GM23338 (cell line): ENCODE measurements around the gene ZNF333. TPM values are rescaled to one million over a fixed set of nuclear protein-coding genes. Genes with fewer than 3 reads are reported as not detected.

Experiments used
- ATAC-seq: fragments of 200-7000 bp; cut with Tn5 transposase; 3 replicates; pipeline ENCODE4 v1.9.1; 2020
- DNase-seq: peaks from one replicate; pipeline ENCODE4 v3.0.0-alpha.2; 2015; ENCODE audit warnings: low spot score
- H2AFZ ChIP-seq: fragments of 200-600 bp; sonication (generic); 2 replicates; pipeline ENCODE4 v1.8.0; 2016; ENCODE audit warnings: antibody characterized with exemption, mild to moderate bottlenecking, moderate library complexity
- H3F3A ChIP-seq: fragments of 200-600 bp; sonication (generic); replicated peaks from 2 replicates; pipeline ENCODE4 v1.8.0; 2017; ENCODE audit warnings: antibody characterized with exemption, mixed run types, low read depth
- H3K27ac ChIP-seq: fragments of 200-600 bp; sonication (generic); 2 replicates; pipeline ENCODE4 v1.6.1; 2016; ENCODE audit warnings: low read depth
- H3K27me3 ChIP-seq: fragments of 200-600 bp; sonication (generic); 2 replicates; pipeline ENCODE4 v1.8.0; 2016; ENCODE audit warnings: mild to moderate bottlenecking, mixed run types, moderate library complexity; ENCODE audit not compliant: insufficient read depth
- H3K36me3 ChIP-seq: fragments of 200-600 bp; sonication (generic); 2 replicates; pipeline ENCODE4 v1.8.0; 2016; ENCODE audit warnings: mild to moderate bottlenecking; ENCODE audit not compliant: insufficient read depth
- H3K4me1 ChIP-seq: fragments of 200-600 bp; sonication (generic); 2 replicates; pipeline ENCODE4 v1.8.0; 2016; ENCODE audit warnings: mild to moderate bottlenecking, moderate library complexity; ENCODE audit not compliant: insufficient read depth
- H3K4me2 ChIP-seq: fragments of 200-600 bp; sonication (generic); 2 replicates; pipeline ENCODE4 v1.7.1; 2017; ENCODE audit warnings: mixed run types
- H3K4me3 ChIP-seq: fragments of 200-600 bp; sonication (generic); 2 replicates; pipeline ENCODE4 v1.6.1; 2016; ENCODE audit warnings: mixed run types
- H3K79me2 ChIP-seq: fragments of 200-600 bp; sonication (generic); replicated peaks from 2 replicates; pipeline ENCODE4 v1.8.0; 2017; ENCODE audit warnings: mild to moderate bottlenecking; ENCODE audit not compliant: insufficient read depth
- H3K9me2 ChIP-seq: fragments of 200-600 bp; sonication (generic); 2 replicates; pipeline ENCODE4 v1.8.0; 2017; ENCODE audit not compliant: insufficient read depth
- H4K20me1 ChIP-seq: fragments of 200-600 bp; sonication (generic); replicated peaks from 2 replicates; pipeline ENCODE4 v1.8.0; 2017; ENCODE audit warnings: mild to moderate bottlenecking; ENCODE audit not compliant: insufficient read depth
- H3K27ac Mint-ChIP-seq: 2 replicates; pipeline ENCODE4 v1.8.0; 2020; ENCODE audit warnings: inconsistent platforms, mild to moderate bottlenecking, moderate library complexity, mixed read lengths
- H3K27me3 Mint-ChIP-seq: 3 replicates; pipeline ENCODE4 v1.8.0; 2022; ENCODE audit warnings: low read depth, mild to moderate bottlenecking, moderate library complexity, mixed read lengths, inconsistent platforms; ENCODE audit not compliant: insufficient read depth, poor library complexity
- H3K36me3 Mint-ChIP-seq: 3 replicates; pipeline ENCODE4 v1.8.0; 2021; ENCODE audit warnings: low read depth, mild to moderate bottlenecking, inconsistent platforms, moderate library complexity, mixed read lengths
- H3K4me1 Mint-ChIP-seq: 3 replicates; pipeline ENCODE4 v1.8.0; 2020; ENCODE audit warnings: mild to moderate bottlenecking, inconsistent platforms, mixed read lengths
- H3K4me3 Mint-ChIP-seq: 3 replicates; pipeline ENCODE4 v1.8.0; 2021; ENCODE audit warnings: moderate library complexity, mild to moderate bottlenecking, inconsistent platforms, mixed read lengths
- H3K9me3 Mint-ChIP-seq: 3 replicates; pipeline ENCODE4 v1.8.0; 2020; ENCODE audit warnings: moderate library complexity, mild to moderate bottlenecking, inconsistent platforms, mixed read lengths
- CREB1 ChIP-seq: fragments of 250-450 bp; sonication (Bioruptor Pico); IDR thresholded peaks from 2 replicates; pipeline ENCODE4 v1.5.0; 2020; ENCODE audit warnings: low read depth, mild to moderate bottlenecking, moderate library complexity
- EZH2 ChIP-seq: fragments of 200-600 bp; sonication (generic); IDR thresholded peaks from one replicate; pipeline ENCODE4 v1.8.0; 2017; ENCODE audit warnings: antibody characterized with exemption, mild to moderate bottlenecking, low read depth; ENCODE audit not compliant: unreplicated experiment
- EZH2phosphoT487 ChIP-seq: fragments of 200-600 bp; sonication (generic); IDR thresholded peaks from one replicate; pipeline ENCODE4 v1.8.1; 2018; ENCODE audit warnings: antibody characterized with exemption; ENCODE audit not compliant: unreplicated experiment
- JUNB ChIP-seq: IDR thresholded peaks from one replicate; pipeline ENCODE4 v1.6.1; 2016; ENCODE audit warnings: antibody characterized with exemption; ENCODE audit not compliant: unreplicated experiment
- NANOG ChIP-seq: IDR thresholded peaks from 2 replicates; pipeline ENCODE4 v1.6.1; 2016; ENCODE audit warnings: antibody characterized with exemption, borderline replicate concordance
- POLR2AphosphoS5 ChIP-seq: IDR thresholded peaks from 2 replicates; pipeline ENCODE4 v1.6.1; 2016; ENCODE audit warnings: antibody characterized with exemption, low read depth
- STAT1 ChIP-seq: IDR thresholded peaks from one replicate; pipeline ENCODE4 v1.6.1; 2016; ENCODE audit warnings: antibody characterized with exemption; ENCODE audit not compliant: unreplicated experiment
- ZNF114 ChIP-seq: fragments of 250-450 bp; sonication (Bioruptor Pico); IDR thresholded peaks from 2 replicates; pipeline ENCODE4 v1.5.0; 2020; ENCODE audit warnings: mild to moderate bottlenecking, moderate library complexity
- ZNF331 ChIP-seq: fragments of 250-450 bp; sonication (Bioruptor Pico); IDR thresholded peaks from 2 replicates; pipeline ENCODE4 v1.5.0; 2020; ENCODE audit warnings: low read depth, mild to moderate bottlenecking, moderate library complexity
- polyA plus RNA-seq: library from polyadenylated mRNA; unstranded; fragments of >200 nt; fragmentation: Nextera tagmentation; extraction: Ambion mirVana; gene quantifications from 2 replicates; pipeline ENCODE4 v1.2.1, GENCODE V29; 2016
- total RNA-seq: library from RNA; depleted of rRNA; stranded (reverse); fragments of >200 nt; shearing (Covaris generic); gene quantifications from 2 replicates; pipeline ENCODE4 v1.2.3, GENCODE V29; 2014
- TF ChIP-seq, protein P1 (sequence below): fragments of 250-450 bp; sonication (Bioruptor Pico); IDR thresholded peaks from 2 replicates; pipeline ENCODE4 v1.5.0; 2020; ENCODE audit warnings: mild to moderate bottlenecking, moderate library complexity
- TF ChIP-seq, protein P2 (sequence below): IDR thresholded peaks from one replicate; pipeline ENCODE4 v1.6.1; 2018; ENCODE audit warnings: antibody characterized with exemption; ENCODE audit not compliant: unreplicated experiment
- TF ChIP-seq, protein P3 (sequence below): IDR thresholded peaks from 2 replicates; pipeline ENCODE4 v1.6.1; 2016; ENCODE audit warnings: antibody characterized with exemption
- TF ChIP-seq, protein P4 (sequence below), 2 experiments: fragments of 200-600 bp in 1 of 2; sonication (generic) in 1 of 2; conservative IDR thresholded peaks; 2 replicates each; pipeline versions ENCODE4 v1.5.1 to v1.6.1; 2016 to 2017; ENCODE audit warnings: antibody characterized with exemption in 2 of 2, low read depth in 2 of 2, mild to moderate bottlenecking in 2 of 2, moderate library complexity in 1 of 2

Gene ZNF333
- total and polyA plus RNA-seq, 2 experiments from 2014 or later: 7.2 to 21.6 TPM

DNA sequence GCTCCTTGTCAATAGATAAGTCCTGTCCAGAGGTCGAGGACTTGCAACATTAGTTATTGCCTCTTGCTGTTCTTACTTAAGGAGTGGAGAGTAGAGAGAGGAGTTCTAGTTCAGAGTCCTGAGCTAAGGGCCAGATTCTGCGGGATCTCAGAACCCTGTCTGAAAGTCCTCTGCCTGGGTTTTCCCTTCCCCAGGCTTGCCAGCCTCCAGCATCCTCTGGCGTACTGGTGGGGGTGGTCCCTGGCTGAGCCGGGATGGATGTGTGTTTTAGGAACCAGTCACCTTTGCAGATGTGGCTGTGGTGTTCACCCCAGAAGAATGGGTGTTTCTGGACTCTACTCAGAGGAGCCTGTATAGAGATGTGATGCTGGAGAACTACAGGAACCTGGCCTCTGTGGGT, 26.0 kb downstream of the ZNF333 start:
- no peak overlapping the region for H2AFZ ChIP-seq
- TF ChIP-seq JUNB (no peak), EZH2 (no peak), POLR2AphosphoS5 (no peak), NANOG (no peak), ZNF331 (CRISPR knock-in tag) (no peak), ZNF114 (CRISPR knock-in tag) (no peak), STAT1 (no peak), EZH2phosphoT487 (no peak), CREB1 (no peak)
- TF ChIP-seq, protein P1, sequence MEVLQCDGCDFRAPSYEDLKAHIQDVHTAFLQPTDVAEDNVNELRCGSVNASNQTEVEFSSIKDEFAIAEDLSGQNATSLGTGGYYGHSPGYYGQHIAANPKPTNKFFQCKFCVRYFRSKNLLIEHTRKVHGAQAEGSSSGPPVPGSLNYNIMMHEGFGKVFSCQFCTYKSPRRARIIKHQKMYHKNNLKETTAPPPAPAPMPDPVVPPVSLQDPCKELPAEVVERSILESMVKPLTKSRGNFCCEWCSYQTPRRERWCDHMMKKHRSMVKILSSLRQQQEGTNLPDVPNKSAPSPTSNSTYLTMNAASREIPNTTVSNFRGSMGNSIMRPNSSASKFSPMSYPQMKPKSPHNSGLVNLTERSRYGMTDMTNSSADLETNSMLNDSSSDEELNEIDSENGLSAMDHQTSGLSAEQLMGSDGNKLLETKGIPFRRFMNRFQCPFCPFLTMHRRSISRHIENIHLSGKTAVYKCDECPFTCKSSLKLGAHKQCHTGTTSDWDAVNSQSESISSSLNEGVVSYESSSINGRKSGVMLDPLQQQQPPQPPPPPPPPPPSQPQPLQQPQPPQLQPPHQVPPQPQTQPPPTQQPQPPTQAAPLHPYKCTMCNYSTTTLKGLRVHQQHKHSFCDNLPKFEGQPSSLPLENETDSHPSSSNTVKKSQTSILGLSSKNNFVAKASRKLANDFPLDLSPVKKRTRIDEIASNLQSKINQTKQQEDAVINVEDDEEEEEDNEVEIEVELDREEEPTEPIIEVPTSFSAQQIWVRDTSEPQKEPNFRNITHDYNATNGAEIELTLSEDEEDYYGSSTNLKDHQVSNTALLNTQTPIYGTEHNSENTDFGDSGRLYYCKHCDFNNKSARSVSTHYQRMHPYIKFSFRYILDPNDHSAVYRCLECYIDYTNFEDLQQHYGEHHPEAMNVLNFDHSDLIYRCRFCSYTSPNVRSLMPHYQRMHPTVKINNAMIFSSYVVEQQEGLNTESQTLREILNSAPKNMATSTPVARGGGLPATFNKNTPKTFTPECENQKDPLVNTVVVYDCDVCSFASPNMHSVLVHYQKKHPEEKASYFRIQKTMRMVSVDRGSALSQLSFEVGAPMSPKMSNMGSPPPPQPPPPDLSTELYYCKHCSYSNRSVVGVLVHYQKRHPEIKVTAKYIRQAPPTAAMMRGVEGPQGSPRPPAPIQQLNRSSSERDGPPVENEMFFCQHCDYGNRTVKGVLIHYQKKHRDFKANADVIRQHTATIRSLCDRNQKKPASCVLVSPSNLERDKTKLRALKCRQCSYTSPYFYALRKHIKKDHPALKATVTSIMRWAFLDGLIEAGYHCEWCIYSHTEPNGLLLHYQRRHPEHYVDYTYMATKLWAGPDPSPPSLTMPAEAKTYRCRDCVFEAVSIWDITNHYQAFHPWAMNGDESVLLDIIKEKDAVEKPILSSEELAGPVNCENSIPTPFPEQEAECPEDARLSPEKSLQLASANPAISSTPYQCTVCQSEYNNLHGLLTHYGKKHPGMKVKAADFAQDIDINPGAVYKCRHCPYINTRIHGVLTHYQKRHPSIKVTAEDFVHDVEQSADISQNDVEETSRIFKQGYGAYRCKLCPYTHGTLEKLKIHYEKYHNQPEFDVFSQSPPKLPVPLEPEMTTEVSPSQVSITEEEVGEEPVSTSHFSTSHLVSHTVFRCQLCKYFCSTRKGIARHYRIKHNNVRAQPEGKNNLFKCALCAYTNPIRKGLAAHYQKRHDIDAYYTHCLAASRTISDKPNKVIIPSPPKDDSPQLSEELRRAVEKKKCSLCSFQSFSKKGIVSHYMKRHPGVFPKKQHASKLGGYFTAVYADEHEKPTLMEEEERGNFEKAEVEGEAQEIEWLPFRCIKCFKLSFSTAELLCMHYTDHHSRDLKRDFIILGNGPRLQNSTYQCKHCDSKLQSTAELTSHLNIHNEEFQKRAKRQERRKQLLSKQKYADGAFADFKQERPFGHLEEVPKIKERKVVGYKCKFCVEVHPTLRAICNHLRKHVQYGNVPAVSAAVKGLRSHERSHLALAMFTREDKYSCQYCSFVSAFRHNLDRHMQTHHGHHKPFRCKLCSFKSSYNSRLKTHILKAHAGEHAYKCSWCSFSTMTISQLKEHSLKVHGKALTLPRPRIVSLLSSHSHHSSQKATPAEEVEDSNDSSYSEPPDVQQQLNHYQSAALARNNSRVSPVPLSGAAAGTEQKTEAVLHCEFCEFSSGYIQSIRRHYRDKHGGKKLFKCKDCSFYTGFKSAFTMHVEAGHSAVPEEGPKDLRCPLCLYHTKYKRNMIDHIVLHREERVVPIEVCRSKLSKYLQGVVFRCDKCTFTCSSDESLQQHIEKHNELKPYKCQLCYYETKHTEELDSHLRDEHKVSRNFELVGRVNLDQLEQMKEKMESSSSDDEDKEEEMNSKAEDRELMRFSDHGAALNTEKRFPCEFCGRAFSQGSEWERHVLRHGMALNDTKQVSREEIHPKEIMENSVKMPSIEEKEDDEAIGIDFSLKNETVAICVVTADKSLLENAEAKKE (CRISPR knock-in tag): no peak
- TF ChIP-seq, protein P2, sequence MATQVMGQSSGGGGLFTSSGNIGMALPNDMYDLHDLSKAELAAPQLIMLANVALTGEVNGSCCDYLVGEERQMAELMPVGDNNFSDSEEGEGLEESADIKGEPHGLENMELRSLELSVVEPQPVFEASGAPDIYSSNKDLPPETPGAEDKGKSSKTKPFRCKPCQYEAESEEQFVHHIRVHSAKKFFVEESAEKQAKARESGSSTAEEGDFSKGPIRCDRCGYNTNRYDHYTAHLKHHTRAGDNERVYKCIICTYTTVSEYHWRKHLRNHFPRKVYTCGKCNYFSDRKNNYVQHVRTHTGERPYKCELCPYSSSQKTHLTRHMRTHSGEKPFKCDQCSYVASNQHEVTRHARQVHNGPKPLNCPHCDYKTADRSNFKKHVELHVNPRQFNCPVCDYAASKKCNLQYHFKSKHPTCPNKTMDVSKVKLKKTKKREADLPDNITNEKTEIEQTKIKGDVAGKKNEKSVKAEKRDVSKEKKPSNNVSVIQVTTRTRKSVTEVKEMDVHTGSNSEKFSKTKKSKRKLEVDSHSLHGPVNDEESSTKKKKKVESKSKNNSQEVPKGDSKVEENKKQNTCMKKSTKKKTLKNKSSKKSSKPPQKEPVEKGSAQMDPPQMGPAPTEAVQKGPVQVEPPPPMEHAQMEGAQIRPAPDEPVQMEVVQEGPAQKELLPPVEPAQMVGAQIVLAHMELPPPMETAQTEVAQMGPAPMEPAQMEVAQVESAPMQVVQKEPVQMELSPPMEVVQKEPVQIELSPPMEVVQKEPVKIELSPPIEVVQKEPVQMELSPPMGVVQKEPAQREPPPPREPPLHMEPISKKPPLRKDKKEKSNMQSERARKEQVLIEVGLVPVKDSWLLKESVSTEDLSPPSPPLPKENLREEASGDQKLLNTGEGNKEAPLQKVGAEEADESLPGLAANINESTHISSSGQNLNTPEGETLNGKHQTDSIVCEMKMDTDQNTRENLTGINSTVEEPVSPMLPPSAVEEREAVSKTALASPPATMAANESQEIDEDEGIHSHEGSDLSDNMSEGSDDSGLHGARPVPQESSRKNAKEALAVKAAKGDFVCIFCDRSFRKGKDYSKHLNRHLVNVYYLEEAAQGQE: no peak
- TF ChIP-seq, protein P3, sequence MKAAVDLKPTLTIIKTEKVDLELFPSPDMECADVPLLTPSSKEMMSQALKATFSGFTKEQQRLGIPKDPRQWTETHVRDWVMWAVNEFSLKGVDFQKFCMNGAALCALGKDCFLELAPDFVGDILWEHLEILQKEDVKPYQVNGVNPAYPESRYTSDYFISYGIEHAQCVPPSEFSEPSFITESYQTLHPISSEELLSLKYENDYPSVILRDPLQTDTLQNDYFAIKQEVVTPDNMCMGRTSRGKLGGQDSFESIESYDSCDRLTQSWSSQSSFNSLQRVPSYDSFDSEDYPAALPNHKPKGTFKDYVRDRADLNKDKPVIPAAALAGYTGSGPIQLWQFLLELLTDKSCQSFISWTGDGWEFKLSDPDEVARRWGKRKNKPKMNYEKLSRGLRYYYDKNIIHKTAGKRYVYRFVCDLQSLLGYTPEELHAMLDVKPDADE: no peak
- TF ChIP-seq, protein P4, sequence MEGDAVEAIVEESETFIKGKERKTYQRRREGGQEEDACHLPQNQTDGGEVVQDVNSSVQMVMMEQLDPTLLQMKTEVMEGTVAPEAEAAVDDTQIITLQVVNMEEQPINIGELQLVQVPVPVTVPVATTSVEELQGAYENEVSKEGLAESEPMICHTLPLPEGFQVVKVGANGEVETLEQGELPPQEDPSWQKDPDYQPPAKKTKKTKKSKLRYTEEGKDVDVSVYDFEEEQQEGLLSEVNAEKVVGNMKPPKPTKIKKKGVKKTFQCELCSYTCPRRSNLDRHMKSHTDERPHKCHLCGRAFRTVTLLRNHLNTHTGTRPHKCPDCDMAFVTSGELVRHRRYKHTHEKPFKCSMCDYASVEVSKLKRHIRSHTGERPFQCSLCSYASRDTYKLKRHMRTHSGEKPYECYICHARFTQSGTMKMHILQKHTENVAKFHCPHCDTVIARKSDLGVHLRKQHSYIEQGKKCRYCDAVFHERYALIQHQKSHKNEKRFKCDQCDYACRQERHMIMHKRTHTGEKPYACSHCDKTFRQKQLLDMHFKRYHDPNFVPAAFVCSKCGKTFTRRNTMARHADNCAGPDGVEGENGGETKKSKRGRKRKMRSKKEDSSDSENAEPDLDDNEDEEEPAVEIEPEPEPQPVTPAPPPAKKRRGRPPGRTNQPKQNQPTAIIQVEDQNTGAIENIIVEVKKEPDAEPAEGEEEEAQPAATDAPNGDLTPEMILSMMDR (conservative IDR thresholded peaks at IDR 0.05; ENCODE audit: low read depth in 2 of 2): no peak
- H4K20me1 ChIP-seq: no peaks in the 10 kb centered on the region
- H3K4me2 ChIP-seq: no peak overlapping the region
- Mint-ChIP-seq H3K36me3 (peaks cover 94% of the 10 kb centered on the region), H3K9me3 (peaks cover 95% of the 10 kb centered on the region), H3K4me3 (no peak overlapping the region), H3K27ac (no peak overlapping the region), H3K27me3 (peaks cover 8% of the 10 kb centered on the region), H3K4me1 (no peaks in the 10 kb centered on the region)
- no peaks in the 10 kb centered on the region for H3K4me1 ChIP-seq
- H3K79me2 ChIP-seq: no peaks in the 10 kb centered on the region
- ATAC-seq (no peak), DNase-seq (no peak)
- H3K9me2 ChIP-seq: no peaks in the 10 kb centered on the region
- no peak overlapping the region for H3K4me3 ChIP-seq
- no peak overlapping the region for H3K27ac ChIP-seq
- H3K27me3 ChIP-seq: no peaks in the 10 kb centered on the region
- peaks cover 46% of the 10 kb centered on the region for H3K36me3 ChIP-seq
- H3F3A ChIP-seq: no peaks in the 10 kb centered on the region
